Upper lobe of left lung (tissue), 6 donors: ENCODE results near the gene SLC16A8. TPM values are rescaled to one million over a fixed set of nuclear protein-coding genes. Genes with fewer than 3 reads are reported as not detected.

ENCODE experiments used
- ATAC-seq, 2 donors: fragments of 200-7000 bp; cut with Tn5 transposase; one replicate each; pipeline ENCODE4 v1.9.1; 2022; ENCODE audit warnings: mild to moderate bottlenecking in 2 of 2, moderate library complexity in 2 of 2; ENCODE audit not compliant: low FRiP score in 2 of 2
- DNase-seq, 2 donors: peaks; one replicate each; pipeline ENCODE4 v3.0.0-alpha.2; 2019 to 2020
- H3K27ac ChIP-seq, 4 donors: fragments of 200-600 bp; sonication (generic); one replicate each; pipeline ENCODE4 v1.5.1; 2016 to 2019
- H3K27me3 ChIP-seq, 4 donors: fragments of 200-600 bp; sonication (generic); one replicate each; pipeline ENCODE4 v1.5.1; 2017 to 2019
- H3K36me3 ChIP-seq, 4 donors: fragments of 200-600 bp; sonication (generic); one replicate each; pipeline ENCODE4 v1.5.1; 2016 to 2019
- H3K4me1 ChIP-seq, 4 donors: fragments of 200-600 bp; sonication (generic); one replicate each; pipeline ENCODE4 v1.5.1; 2018 to 2019
- H3K4me3 ChIP-seq, 4 donors: fragments of 200-600 bp; sonication (generic); one replicate each; pipeline ENCODE4 v1.5.1; 2017 to 2019; ENCODE audit warnings: mild to moderate bottlenecking in 2 of 4, moderate library complexity in 1 of 4
- H3K9me3 ChIP-seq, 4 donors: fragments of 200-600 bp; sonication (generic); one replicate each; pipeline ENCODE4 v1.5.1; 2018 to 2019
- CTCF ChIP-seq, 6 experiments: fragments of 450-650 bp in 4 of 6; fragments of 200-600 bp in 2 of 6; sonication (generic) in 2 of 6; IDR thresholded peaks; one replicate each; pipeline ENCODE4 v1.5.1; 2016 to 2019; ENCODE audit warnings: antibody characterized with exemption in 6 of 6
- EP300 ChIP-seq, 4 donors: sonication (generic); formaldehyde crosslinking; IDR thresholded peaks; one replicate each; pipeline ENCODE4 v1.5.1; 2017; ENCODE audit warnings: antibody characterized with exemption in 4 of 4, control low read depth in 2 of 4
- POLR2A ChIP-seq, 4 donors: fragments of 450-650 bp; IDR thresholded peaks; one replicate each; pipeline ENCODE4 v1.5.1; 2016 to 2017; ENCODE audit warnings: antibody characterized with exemption in 4 of 4, mild to moderate bottlenecking in 2 of 4
- POLR2AphosphoS5 ChIP-seq, 2 donors: sonication (generic); formaldehyde crosslinking; IDR thresholded peaks; one replicate each; pipeline ENCODE4 v1.5.1; 2017; ENCODE audit warnings: antibody characterized with exemption in 2 of 2
- WGBS, 2 donors: methylation state at CpG; one replicate each; pipeline ENCODE4 v1.1.5; 2017 to 2018; 5-methylcytosine and 5-hydroxymethylcytosine counted together
- total RNA-seq, 6 donors: library from RNA; depleted of rRNA in 4 of 6; stranded (reverse); fragments of >200 nt in 4 of 6; gene quantifications; one replicate each; pipeline versions ENCODE4 v1.1.0 to v1.2.1, GENCODE V29; 2016 to 2021
- donor health status: DM: no; HTN: no; CAD: no; lungs with moderate emphysema.
- donor health status: DM: no; HTN: yes; CAD: no; lungs with severe emphysema.

SLC16A8 gene
- total RNA-seq, 6 donors from 2014 or later, result 0.26 to 6.3 (median 0.73) TPM; not detected in 2

- Histone ChIP-seq H3K4me3 (no peak overlapping the region), H3K4me1 (no peaks in the 10 kb centered on the region), H3K27ac (peak overlapping the region; percentile 26 to 77 (median 49)), H3K27me3 (no peaks in the 10 kb centered on the region), H3K36me3 (peaks cover 23 to 95% (median 85%) of the 10 kb centered on the region in 4 donors), H3K9me3 (no peaks in the 10 kb centered on the region)
- no peak for ATAC-seq
- DNase-seq, result no peak
- WGBS, 2 donors, result 79 to 84% methylated on average over 10 to 21 of the region's 21 CpGs
- TF ChIP-seq POLR2AphosphoS5 (IDR thresholded peaks at IDR 0.05) (peak in 1 of 2 donors; percentile 37), CTCF (IDR thresholded peaks at IDR 0.05) (peak in 4 of 6 experiments; percentile 17 to 32 (median 22)), EP300 (IDR thresholded peaks at IDR 0.05) (no peak), POLR2A (IDR thresholded peaks at IDR 0.05) (no peak)
These were observed 14.4 kb downstream of the SLC16A8 start for GRCh38 chr22:38069372-38070249.

GRCh38 chr22:38068641-38069371, 15.2 kb downstream of the SLC16A8 start:
- H3K36me3 ChIP-seq, result peaks cover 19 to 93% (median 82%) of the 10 kb centered on the region in 4 donors
- TF ChIP-seq EP300 (IDR thresholded peaks at IDR 0.05), result no peak
- no peak for TF ChIP-seq POLR2AphosphoS5 (IDR thresholded peaks at IDR 0.05)
- TF ChIP-seq POLR2A (IDR thresholded peaks at IDR 0.05), result no peak
- no peak for TF ChIP-seq CTCF (IDR thresholded peaks at IDR 0.05)
- H3K27ac ChIP-seq, result peak overlapping the region; percentile 26 to 77 (median 49)
- H3K4me3 ChIP-seq, result no peak overlapping the region
- no peaks in the 10 kb centered on the region for H3K9me3 ChIP-seq
- ATAC-seq (peak in 1 of 2 donors; percentile 1), DNase-seq (no peak)
- peaks cover 0 to under 1% (median 0%) of the 10 kb centered on the region in 4 donors for H3K4me1 ChIP-seq
- WGBS, 2 donors, result 81 to 96% methylated on average over 5 to 9 of the region's 13 CpGs
- no peaks in the 10 kb centered on the region for H3K27me3 ChIP-seq

- ATAC-seq (no peak), DNase-seq (no peak)
- whole genome bisulfite sequencing, 2 donors, result 97% methylated on average over 12 of the region's 13 CpGs
- Histone ChIP-seq H3K4me3 (no peak overlapping the region), H3K27me3 (no peaks in the 10 kb centered on the region), H3K36me3 (peaks cover 15 to 83% (median 73%) of the 10 kb centered on the region in 4 donors), H3K9me3 (no peaks in the 10 kb centered on the region), H3K27ac (peak overlapping the region in 1 of 4 donors; percentile 15), H3K4me1 (peaks cover 3 to 9% (median 7%) of the 10 kb centered on the region in 4 donors)
- TF ChIP-seq POLR2AphosphoS5 (IDR thresholded peaks at IDR 0.05), result no peak
- TF ChIP-seq CTCF (IDR thresholded peaks at IDR 0.05), result no peak
- TF ChIP-seq EP300 (IDR thresholded peaks at IDR 0.05), result no peak
- TF ChIP-seq POLR2A (IDR thresholded peaks at IDR 0.05), result no peak
These were observed 16.1 kb downstream of the SLC16A8 start for GRCh38 chr22:38067761-38068360.

- Histone ChIP-seq H3K4me3 (no peak overlapping the region), H3K4me1 (peaks cover 7 to 14% (median 11%) of the 10 kb centered on the region in 4 donors), H3K27ac (no peak overlapping the region), H3K9me3 (no peaks in the 10 kb centered on the region), H3K36me3 (peaks cover 11 to 75% (median 67%) of the 10 kb centered on the region in 4 donors), H3K27me3 (no peaks in the 10 kb centered on the region)
- 83 to 87% methylated on average over 8 of the region's 8 CpGs for WGBS, 2 donors
- no peak for TF ChIP-seq POLR2AphosphoS5 (IDR thresholded peaks at IDR 0.05)
- no peak for TF ChIP-seq CTCF (IDR thresholded peaks at IDR 0.05)
- no peak for TF ChIP-seq EP300 (IDR thresholded peaks at IDR 0.05)
- TF ChIP-seq POLR2A (IDR thresholded peaks at IDR 0.05), result no peak
- peak in 1 of 2 donors; percentile 40 for ATAC-seq
- DNase-seq, result no peak
These were observed 17.0 kb downstream of the SLC16A8 start for GRCh38 chr22:38067028-38067415.
